HG03045 (cell line): ENCODE results near the gene PPP1R8.
"Not testable (repeated sequence)": the region's sequence is repeated elsewhere in the genome, so short reads cannot be mapped to it uniquely, and the experiment has no call there.

Experiments used
- ATAC-seq: cut with Tn5 transposase; IDR thresholded peaks from one replicate; pipeline ENCODE4 v1.9.1; 2021; ENCODE audit warnings: mild to moderate bottlenecking, moderate library complexity; ENCODE audit not compliant: unreplicated experiment

Gene PPP1R8

GRCh38 chr1:27869719-27870085 lies 39.1 kb downstream of the PPP1R8 start:
- no peak for ATAC-seq

GRCh38 chr1:27871076-27871475 lies 40.5 kb downstream of the PPP1R8 start:
- not testable (repeated sequence) for ATAC-seq

- ATAC-seq: peak; percentile 35
Observed at GRCh38 chr1:27872059-27872801, 41.6 kb downstream of the PPP1R8 start, which contains the start of gene THEMIS2. THEMIS2 (plus strand) TSS chr1:27872544; CDS start chr1:27872572, 28 bp downstream.

- peak; percentile 25 for ATAC-seq
Observed at GRCh38 chr1:27872802-27873551, 42.4 kb downstream of the PPP1R8 start.

- no peak for ATAC-seq
Observed at GRCh38 chr1:27873671-27874384, 43.2 kb downstream of the PPP1R8 start.

- ATAC-seq: no peak
Observed at GRCh38 chr1:27876341-27877114, 45.9 kb downstream of the PPP1R8 start.

GRCh38 chr1:27877115-27877416 lies 46.5 kb downstream of the PPP1R8 start:
- no peak for ATAC-seq

GRCh38 chr1:27878039-27878438 lies 47.5 kb downstream of the PPP1R8 start:
- no peak for ATAC-seq

GRCh38 chr1:27878787-27879335 lies 48.3 kb downstream of the PPP1R8 start:
- ATAC-seq: no peak

- no peak for ATAC-seq
Observed at GRCh38 chr1:27879374-27880082, 48.9 kb downstream of the PPP1R8 start.

GRCh38 chr1:27882543-27882903 lies 51.9 kb downstream of the PPP1R8 start:
- no peak for ATAC-seq

- no peak for ATAC-seq
Observed at GRCh38 chr1:27883536-27883935, 53.0 kb downstream of the PPP1R8 start.

GRCh38 chr1:27884006-27884954 lies 53.7 kb downstream of the PPP1R8 start:
- peak; percentile 52 for ATAC-seq

- ATAC-seq: no peak
Observed at GRCh38 chr1:27885114-27885528, 54.5 kb downstream of the PPP1R8 start.

- ATAC-seq: no peak
Observed at GRCh38 chr1:27885621-27886352, 55.2 kb downstream of the PPP1R8 start.

GRCh38 chr1:27886353-27886679 lies 55.7 kb downstream of the PPP1R8 start:
- no peak for ATAC-seq

- ATAC-seq: no peak
Observed at GRCh38 chr1:27886744-27887143, 56.2 kb downstream of the PPP1R8 start.

- ATAC-seq: no peak
Observed at GRCh38 chr1:27887215-27888021, 56.8 kb downstream of the PPP1R8 start.
